ENCODE measurements around the gene FBXL7.

FBXL7 gene

GRCh38 chr5:15948190-15948589 lies 448.2 kb downstream of the FBXL7 start:
- Histone ChIP-seq H3K27me3 (replicated peaks; ENCODE audit: control insufficient read depth, insufficient read depth, low read length) (no peaks in the 10 kb centered on the region), H3K36me3 (ENCODE audit: control insufficient read depth, insufficient read depth, low read length) (no peaks in the 10 kb centered on the region), H3K4me3 (replicated peaks; ENCODE audit: low read depth, low read length) (no peak overlapping the region)
- DNase-seq (ENCODE audit: extremely low read depth, insufficient read length), result no peak
- no peak for TF ChIP-seq CTCF (IDR thresholded peaks at IDR 0.05; ENCODE audit: insufficient read depth, low read length, poor library complexity, severe bottlenecking)

GRCh38 chr5:15951126-15951525 lies 451.1 kb downstream of the FBXL7 start:
- no peak for TF ChIP-seq CTCF (IDR thresholded peaks at IDR 0.05; ENCODE audit: insufficient read depth, low read length, poor library complexity, severe bottlenecking)
- Histone ChIP-seq H3K36me3 (ENCODE audit: control insufficient read depth, insufficient read depth, low read length) (no peaks in the 10 kb centered on the region), H3K4me3 (replicated peaks; ENCODE audit: low read depth, low read length) (no peak overlapping the region), H3K27me3 (replicated peaks; ENCODE audit: control insufficient read depth, insufficient read depth, low read length) (no peaks in the 10 kb centered on the region)
- DNase-seq (ENCODE audit: extremely low read depth, insufficient read length), result no peak

- H3K36me3 ChIP-seq (ENCODE audit: control insufficient read depth, insufficient read depth, low read length), result no peaks in the 10 kb centered on the region
- no peak for DNase-seq (ENCODE audit: extremely low read depth, insufficient read length)
- H3K27me3 ChIP-seq (replicated peaks; ENCODE audit: control insufficient read depth, insufficient read depth, low read length), result no peaks in the 10 kb centered on the region
- H3K4me3 ChIP-seq (replicated peaks; ENCODE audit: low read depth, low read length), result no peak overlapping the region
- TF ChIP-seq CTCF (IDR thresholded peaks at IDR 0.05; ENCODE audit: insufficient read depth, low read length, poor library complexity, severe bottlenecking), result no peak
These were observed 451.6 kb downstream of the FBXL7 start for GRCh38 chr5:15951550-15951949.

GRCh38 chr5:15956622-15957021 lies 456.6 kb downstream of the FBXL7 start:
- TF ChIP-seq CTCF (IDR thresholded peaks at IDR 0.05; ENCODE audit: insufficient read depth, low read length, poor library complexity, severe bottlenecking), result no peak
- no peak for DNase-seq (ENCODE audit: extremely low read depth, insufficient read length)
- no peaks in the 10 kb centered on the region for H3K27me3 ChIP-seq (replicated peaks; ENCODE audit: control insufficient read depth, insufficient read depth, low read length)

GRCh38 chr5:15957124-15957523 lies 457.1 kb downstream of the FBXL7 start:
- Histone ChIP-seq H3K27me3 (replicated peaks; ENCODE audit: control insufficient read depth, insufficient read depth, low read length) (no peaks in the 10 kb centered on the region), H3K36me3 (ENCODE audit: control insufficient read depth, insufficient read depth, low read length) (no peaks in the 10 kb centered on the region), H3K4me3 (replicated peaks; ENCODE audit: low read depth, low read length) (no peak overlapping the region)
- DNase-seq (ENCODE audit: extremely low read depth, insufficient read length), result no peak
- TF ChIP-seq CTCF (IDR thresholded peaks at IDR 0.05; ENCODE audit: insufficient read depth, low read length, poor library complexity, severe bottlenecking), result no peak

More at GRCh38 chr5:15956622-15957021, 456.6 kb downstream of the FBXL7 start:
- no peak overlapping the region for H3K4me3 ChIP-seq (replicated peaks; ENCODE audit: low read depth, low read length)
- H3K36me3 ChIP-seq (ENCODE audit: control insufficient read depth, insufficient read depth, low read length), result no peaks in the 10 kb centered on the region
